Kasumi-1 (cell line): Measurements from ENCODE around the gene GALNT10.

Experiments
- DNase-seq, 2 experiments: peaks; one replicate each; lab custom pipeline; 2025; lab: John Stamatoyannopoulos, UW

GALNT10 gene

GRCh38 chr5:154179846-154180710 is 10.5 kb upstream of the GALNT10 start:
- peak; percentile 73 to 84 for DNase-seq

DNA sequence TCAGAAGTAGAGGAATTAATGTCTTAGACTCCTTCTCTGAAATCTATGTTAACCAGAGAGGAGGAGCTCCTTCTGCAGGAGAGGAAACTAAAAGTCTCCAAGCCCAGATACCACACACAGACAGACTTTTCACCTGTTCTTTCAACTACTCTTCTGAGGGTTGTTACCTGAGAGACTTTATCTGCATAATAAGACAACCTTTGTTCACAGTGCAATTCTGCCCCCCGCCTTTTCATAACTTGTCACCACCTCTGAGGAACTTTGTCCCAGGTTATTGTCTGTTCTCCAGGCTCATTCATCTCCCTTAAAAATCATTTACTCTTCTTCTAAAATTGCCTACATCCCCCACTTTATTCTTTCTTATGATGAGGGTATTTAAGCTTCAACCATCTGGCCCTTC is 9.4 kb upstream of the GALNT10 start:
- no peak for DNase-seq

- no peak for DNase-seq
Observed at GRCh38 chr5:154189256-154189818, 1.2 kb upstream of the GALNT10 start.

DNA sequence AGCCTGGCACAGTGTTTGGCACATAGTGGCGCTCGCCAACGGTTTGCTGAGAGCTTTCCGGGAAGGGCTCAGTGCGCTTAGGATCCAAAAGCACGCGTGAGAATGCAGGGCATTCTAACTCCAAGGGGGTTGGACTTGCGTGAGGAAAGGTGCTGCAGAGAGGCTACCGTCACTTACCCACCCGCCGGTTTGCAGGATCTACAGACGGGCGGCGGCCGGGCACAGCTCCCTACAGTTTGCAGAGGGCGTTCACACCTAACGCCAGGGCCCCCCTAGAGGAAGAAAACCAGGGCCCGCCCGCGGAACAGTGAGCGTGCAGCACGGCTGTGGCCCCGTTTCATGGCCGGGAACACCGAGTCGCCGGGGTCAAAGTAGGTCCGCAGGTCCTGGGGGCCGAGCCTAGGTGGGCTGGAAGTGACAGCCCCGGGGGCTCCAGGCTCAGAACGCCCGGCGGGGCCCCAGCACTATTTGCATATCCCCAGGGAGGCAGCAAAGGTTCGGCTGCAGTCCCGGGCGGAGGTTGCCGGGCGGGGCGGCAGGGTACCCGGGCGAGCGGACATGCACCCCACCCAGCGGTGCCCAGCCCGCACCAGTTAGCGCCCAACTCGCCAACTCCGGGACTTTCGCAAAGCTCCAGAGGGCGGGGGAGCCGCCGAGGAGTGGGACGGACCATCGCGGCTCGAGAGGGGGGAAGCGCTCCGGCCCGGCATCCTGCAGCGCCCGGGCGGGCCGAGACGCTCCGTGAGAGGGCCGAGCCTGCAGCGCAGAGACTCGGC is 526 bp upstream of the GALNT10 start:
- DNase-seq: peak; percentile 57 to 62

DNA sequence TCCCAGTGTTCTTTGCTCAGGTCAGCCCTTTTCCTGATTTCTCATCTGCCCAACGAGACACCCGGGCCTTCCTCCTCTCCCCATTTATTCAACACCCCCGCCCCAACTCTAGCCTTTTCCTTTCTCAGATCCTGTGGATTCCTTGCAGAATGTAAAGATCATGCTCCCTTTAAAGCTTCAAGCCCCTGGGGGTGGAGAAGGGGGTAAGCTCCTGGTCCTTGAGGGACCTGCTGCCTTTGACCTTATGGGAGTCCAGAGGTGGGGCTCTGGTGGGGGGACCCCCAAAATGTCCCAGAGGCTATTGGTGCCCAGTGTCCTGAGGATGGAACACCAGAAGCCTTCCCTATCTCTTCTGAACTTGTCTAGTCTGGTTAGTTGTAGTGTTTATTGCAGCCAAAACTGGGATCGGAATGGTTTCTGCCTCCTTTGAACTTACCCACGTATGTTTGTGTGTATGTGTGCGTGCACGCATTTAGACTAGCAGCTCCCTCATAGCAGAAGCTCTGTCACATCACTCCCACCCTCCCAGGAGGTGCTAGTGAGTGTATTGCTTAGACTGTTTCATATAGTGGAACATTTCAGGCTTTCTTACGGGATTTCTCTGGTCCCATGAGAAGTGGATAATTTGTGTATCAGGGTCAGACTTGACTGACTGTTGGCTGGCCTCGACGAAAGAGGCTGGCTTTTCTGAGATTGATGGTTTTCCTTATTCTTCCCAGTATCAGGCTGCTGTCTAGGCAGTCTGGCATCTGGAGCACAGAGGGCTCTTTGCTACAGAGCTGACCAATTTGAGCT is 1.1 kb downstream of the GALNT10 start:
- no peak for DNase-seq

- no peak for DNase-seq
Observed at GRCh38 chr5:154193283-154193682, 2.8 kb downstream of the GALNT10 start.

- DNase-seq: no peak
Observed at GRCh38 chr5:154193701-154194121, 3.2 kb downstream of the GALNT10 start.

DNA sequence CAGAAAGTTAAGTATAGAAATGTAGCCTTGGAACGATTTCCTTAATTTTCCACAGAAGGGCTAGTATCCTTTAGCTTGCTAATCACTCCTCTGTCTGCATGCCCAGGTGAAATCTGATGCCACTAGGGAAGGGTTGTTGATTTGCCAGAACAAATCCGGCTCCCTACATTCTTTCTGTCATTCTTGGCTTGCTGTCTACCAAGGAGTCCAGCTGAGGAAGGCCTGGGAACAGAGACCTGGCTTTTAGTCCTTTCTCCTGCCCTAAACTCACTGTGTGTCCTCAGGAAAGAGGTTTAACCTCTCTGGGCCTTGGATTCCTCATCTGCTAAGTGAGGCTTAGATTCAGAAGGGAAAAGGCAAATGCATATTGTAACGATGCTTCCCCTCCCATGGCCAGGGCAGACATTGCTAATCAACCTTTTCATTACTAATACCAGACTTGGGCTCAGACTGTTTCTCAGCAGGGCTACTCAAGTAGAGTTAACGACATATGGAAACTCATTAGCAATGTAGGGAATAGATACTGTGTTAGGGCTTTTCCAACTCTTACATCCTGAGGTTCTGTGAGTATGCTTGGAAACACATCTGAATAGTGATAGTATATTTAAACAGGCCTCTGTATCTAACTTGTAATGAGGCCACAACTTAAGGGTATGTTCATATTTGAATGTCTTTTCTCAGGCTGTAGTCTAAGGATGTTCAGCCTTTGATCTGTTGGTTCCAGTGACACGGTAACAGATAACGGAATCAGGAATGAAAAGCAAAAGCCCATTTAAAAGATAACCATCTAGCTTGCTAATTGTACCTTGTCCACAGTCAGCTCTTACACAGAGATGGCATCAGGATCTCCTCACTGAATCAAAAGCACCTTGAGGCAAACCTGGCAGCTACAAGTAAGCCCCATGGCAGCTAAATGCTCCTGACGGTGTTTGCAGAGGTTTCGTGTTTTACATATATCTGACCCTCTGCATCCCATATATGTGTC is 4.1 kb downstream of the GALNT10 start:
- DNase-seq: no peak

- DNase-seq: no peak
Observed at GRCh38 chr5:154196281-154196680, 5.7 kb downstream of the GALNT10 start.

DNA sequence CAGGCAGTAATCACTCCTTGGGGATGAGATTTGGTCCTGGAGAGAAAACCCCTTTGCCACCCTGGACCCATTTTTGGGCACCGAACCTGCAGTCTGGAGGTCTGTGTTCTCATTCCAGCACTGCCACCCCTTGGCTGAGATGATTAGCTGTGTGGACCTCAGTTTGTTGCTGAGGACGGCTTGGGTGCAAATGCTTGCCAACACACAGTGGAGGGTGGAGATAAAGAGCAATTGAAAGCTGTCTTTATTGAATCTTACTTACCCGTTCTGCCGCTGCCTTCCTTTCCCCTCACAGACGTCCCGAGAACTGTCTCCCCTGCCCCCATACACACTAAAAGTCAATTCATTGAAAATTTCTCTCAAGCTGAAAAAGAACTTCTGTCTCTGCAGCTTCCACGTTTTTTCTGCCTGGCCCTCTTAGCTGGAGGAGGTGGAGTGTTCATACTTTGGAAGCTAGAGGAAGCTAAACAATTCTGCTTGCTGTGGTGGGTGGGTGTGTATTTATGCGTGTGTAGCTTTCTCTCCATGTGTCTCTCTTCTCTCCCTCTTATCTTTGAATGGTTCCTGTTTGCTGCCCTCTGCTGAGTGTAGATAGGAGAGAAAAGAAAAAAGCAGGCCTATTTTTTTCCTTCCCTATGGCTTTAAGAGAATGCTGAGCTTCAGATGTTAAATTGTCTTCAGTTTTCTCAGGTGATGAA is 6.6 kb downstream of the GALNT10 start:
- peak; percentile 80 to 87 for DNase-seq

DNA sequence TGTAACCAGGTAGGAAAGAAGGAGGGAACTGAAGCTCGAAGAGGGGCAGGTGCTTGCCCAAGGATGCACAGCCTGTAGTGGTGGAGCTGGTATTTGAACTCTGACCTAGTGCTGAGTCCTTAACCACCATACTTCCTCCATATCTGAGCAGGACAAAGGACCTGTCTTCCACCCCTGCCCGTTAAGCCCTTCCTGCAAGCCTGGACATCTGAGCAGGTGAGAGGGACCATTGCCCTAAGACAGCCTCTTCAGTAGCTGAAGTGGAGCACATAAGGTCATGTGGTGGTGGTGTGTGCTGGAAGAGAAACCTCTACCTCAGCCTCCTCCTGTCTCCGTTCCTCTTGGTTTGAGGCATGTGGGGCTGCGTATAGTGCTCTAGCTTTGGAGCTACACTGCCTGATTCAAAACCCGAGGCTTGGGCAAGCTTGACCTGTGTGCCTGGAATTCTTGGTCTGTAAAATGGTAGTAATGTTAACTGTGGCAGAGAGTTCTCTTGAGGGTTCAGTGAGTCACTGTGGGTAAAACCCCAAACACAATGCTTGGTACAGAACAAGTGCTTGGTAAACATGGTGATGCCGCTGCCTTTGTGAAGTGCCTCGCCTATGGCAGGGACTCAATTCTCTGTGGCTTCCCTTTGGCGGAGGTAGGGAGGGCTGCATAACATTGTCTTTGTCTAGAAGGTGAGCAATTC is 7.4 kb downstream of the GALNT10 start:
- DNase-seq: no peak

DNA sequence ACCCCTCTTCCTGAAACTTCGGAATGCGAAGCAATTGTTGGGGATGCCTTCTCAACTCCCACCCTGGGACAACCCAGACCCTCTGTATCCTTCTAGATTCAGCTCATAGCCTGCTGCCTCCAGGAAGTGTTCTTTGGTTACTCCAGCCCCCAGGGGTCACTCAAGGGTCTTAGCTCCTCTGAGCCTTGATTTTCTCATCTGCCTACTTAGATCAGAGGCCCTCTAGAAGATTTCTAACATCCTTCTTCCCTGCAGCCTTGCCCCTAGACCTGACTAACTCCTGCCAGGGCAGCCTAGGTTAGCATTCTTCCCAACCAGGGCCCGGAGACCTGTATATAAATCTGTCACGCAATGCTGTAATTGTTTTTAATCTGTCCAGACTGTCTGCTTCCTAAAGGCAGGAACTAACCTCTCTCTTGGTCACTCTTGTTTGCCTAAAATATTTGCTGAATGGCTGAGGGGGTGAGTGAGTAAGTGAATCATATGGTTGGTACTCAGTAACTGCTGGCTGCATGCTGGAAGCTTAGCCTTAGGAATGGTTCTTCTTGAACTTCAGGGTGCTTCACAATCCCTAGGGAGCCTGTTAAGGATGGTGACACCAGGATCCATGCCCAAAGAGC is 8.2 kb downstream of the GALNT10 start:
- no peak for DNase-seq

- DNase-seq: no peak
Observed at GRCh38 chr5:154199263-154199662, 8.7 kb downstream of the GALNT10 start.

GRCh38 chr5:154199671-154200220 is 9.2 kb downstream of the GALNT10 start:
- no peak for DNase-seq

- no peak for DNase-seq
Observed at GRCh38 chr5:154200221-154200620, 9.7 kb downstream of the GALNT10 start.

DNA sequence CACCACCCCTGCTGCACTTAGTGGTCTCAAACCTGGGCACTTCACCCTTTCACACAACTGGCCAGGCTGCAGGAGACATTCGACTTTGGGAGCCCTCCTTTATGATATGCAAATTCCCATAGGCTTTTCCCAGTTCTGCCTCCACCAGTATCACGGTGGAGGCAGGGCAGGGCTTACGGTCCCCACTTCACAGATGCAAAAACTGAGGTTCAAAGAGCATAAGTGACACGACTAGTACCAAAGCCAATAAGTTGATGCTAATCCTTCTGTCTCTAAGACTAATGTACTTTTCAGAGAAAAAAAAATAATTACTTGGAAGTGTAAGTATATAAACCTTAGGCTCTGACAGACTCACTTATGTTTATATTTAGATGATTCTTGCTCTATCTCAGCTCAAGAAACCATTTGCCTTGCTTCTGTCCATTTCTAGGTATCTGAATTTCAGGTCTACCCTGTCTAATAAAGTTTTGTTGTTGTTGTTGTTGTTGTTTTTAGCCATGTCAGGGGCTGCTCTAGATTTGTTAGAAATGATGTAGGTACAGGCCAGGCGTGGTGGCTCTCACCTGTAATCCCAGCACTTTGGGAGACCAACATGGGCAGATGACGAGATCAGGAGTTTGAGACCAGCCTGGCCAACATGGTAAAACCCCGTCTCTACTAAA is 10.7 kb downstream of the GALNT10 start:
- no peak for DNase-seq

- no peak for DNase-seq
Observed at GRCh38 chr5:154202379-154203260, 12.1 kb downstream of the GALNT10 start.
